Smooth muscle cell of the brain vasculature (primary cell): ENCODE results near the gene NIPSNAP3A.
"Not testable (repeated sequence)": the region's sequence is repeated elsewhere in the genome, so short reads cannot be mapped to it uniquely, and the experiment has no call there.

Experiments
- DNase-seq: peaks from one replicate; pipeline ENCODE4 v3.0.0-alpha.2; 2012; ENCODE audit warnings: low read depth, low spot score

NIPSNAP3A gene

GRCh38 chr9:104747565-104748358, at the start of gene NIPSNAP3A:
Gene NIPSNAP3A (plus strand): TSS chr9:104747683. CDS start chr9:104747793, 110 bp downstream.
- DNase-seq = peak; percentile 44

GRCh38 chr9:104700306-104700705, 47.2 kb upstream of the NIPSNAP3A start:
- DNase-seq = no peak

DNA sequence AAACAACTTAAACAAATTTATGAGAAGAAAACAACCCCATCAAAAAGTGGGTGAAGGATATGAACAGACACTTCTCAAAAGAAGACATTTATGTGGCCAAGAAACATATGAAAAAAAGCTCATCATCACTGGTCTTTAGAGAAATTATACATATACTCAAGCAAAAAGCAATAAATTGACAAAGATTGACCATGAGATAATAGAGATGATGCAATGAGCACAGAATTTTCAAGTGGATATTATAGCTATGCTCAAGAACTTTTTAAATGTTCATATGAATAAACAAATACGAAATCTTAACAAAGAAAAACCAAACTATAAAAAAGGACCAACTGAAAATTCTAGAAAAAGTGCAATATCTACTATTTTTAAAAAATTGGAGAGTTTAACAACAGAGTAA, 38.7 kb upstream of the NIPSNAP3A start:
- DNase-seq = not testable (repeated sequence)

- DNase-seq = no peak
Observed at GRCh38 chr9:104711604-104712003, 35.9 kb upstream of the NIPSNAP3A start.

- DNase-seq = no peak
Observed at GRCh38 chr9:104725014-104725413, 22.5 kb upstream of the NIPSNAP3A start.

- no peak for DNase-seq
Observed at GRCh38 chr9:104738452-104738851, 9.0 kb upstream of the NIPSNAP3A start.

DNA sequence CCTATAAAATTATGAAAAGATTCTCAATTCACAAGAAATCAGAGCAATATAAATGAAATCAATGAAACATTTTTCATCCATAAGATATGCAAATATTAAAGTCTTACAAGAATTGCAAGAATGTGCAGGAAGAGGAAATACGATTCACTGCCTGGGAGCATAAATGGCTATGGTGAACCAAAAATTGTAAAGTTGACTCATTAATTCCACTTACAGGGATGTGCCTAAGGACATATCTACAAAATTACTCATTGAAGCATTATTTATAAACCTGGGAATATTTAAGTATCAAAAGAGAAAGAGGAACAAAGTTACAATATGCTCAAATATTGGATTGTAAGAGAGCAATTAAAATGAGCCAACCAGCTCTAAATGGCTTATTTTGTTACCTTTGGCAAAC, 6.9 kb upstream of the NIPSNAP3A start:
- no peak for DNase-seq

DNA sequence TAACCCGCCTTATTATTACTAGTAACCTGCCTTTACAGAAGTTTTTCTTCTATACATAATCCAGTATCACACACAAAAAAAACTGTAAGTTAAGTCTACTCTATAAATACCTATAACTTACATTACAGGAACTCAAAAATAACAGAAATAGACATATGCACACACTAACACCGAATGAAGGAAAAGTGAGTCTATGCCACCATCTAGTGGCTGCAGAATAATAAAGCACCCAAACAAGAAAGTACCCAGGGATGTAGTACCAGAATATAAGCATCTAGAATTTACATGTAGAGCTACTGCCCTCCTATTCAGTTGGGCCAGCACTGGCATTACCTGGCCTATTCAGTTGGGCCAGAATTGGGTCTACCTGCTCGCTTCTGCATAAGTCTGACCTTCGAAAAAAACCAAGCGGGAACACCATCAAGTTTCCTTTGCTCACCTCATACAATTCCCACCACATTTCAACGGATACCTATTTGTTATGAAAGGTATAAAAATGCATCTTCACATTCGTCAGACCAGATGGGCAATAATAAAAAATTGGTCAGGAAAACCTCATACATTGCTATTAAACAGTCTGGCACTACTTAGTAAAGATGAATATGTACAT, 4.0 kb upstream of the NIPSNAP3A start:
- DNase-seq = peak; percentile 47

- no peak for DNase-seq
Observed at GRCh38 chr9:104745852-104746251, 1.6 kb upstream of the NIPSNAP3A start.

DNA sequence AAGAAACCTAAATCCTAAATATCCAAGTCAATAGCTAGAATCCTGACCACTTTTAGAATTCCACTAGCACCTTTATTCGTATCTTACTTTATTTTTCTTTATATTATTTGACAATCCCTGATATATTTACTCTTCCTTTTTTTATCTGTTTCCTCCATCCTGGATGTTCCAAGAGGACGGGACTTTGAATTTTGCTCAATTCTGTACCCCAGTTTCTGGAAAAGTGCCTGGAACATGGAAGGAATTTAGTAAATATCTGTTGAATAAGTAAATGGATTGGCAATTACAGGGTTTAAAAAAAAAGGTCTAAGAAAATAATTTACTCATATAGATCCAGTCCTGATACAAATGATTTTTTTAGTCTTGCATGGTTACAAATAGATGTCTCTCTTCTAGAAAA, 1.2 kb upstream of the NIPSNAP3A start:
- no peak for DNase-seq

GRCh38 chr9:104746798-104747197, 685 bp upstream of the NIPSNAP3A start:
- DNase-seq = no peak

DNA sequence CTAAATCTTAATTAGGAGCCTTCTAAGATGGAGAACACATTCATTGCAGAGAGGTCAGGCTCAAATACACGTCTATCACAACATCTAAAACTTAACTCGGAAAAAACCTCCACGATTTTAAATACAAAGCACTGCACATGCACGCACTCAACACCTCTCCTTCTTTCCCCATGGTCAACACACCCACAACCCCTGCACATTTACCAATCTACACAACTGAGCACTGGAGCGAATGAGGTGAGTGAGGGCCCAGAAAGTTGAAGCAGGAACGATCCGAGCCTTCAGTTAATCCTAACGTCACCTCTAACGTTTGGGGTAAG, 278 bp upstream of the NIPSNAP3A start:
- DNase-seq = no peak

DNA sequence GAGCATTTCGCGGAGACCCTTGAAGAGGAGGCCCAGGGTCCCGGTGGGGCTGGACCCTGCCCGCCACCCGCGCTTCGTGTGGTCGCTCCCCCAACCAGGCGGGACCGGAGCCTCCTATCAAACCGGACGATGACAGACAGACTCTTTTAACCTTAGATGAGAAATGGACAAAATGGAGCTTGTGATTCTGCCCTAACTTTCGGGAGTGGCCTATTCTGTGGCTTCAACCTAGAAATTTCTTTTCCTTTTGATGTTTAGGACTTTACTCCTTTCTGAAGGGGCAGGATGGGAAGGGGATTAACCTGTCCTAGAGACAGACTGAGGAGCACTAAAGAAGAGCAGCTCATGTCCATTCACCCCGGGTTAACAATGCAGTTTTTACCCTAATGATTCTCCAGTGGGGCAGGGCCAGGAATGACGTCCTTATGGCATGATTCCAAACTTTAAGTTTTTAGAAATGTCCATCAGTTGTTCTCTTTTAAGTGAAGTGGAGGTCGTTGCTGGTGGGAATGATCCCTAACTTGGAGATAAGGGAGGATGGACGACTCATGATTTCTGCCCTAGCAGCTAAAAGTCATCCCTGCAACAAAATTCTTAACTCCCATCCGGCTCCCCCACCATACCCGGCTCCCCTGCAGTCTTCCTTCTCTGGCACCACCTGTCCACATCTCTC, 1.0 kb downstream of the NIPSNAP3A start:
- DNase-seq = no peak

- DNase-seq = no peak
Observed at GRCh38 chr9:104750185-104750767, 2.8 kb downstream of the NIPSNAP3A start.

GRCh38 chr9:104758974-104759373, 11.5 kb downstream of the NIPSNAP3A start:
- no peak for DNase-seq

GRCh38 chr9:104765138-104765537, 17.7 kb downstream of the NIPSNAP3A start:
- DNase-seq = no peak

- DNase-seq = no peak
Observed at GRCh38 chr9:104766025-104766424, 18.5 kb downstream of the NIPSNAP3A start.

DNA sequence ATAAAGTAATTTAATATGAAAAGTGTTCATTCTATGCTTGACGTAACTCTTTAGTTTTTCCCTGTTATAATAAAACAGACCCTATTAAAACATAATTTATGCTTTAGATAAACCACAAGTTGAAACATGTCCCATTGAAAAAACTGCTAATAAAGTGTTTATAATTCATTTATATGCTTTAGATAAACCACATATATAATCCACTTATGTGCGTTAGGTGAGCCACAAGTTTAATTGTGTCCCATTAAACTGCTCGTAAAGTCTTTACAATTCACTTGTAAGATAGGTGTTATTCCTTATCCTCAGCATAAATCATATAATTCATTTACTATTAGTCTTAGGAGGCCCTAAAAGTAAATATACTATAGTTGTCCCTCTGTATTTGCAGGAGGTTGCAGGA, 20.0 kb downstream of the NIPSNAP3A start:
- no peak for DNase-seq

DNA sequence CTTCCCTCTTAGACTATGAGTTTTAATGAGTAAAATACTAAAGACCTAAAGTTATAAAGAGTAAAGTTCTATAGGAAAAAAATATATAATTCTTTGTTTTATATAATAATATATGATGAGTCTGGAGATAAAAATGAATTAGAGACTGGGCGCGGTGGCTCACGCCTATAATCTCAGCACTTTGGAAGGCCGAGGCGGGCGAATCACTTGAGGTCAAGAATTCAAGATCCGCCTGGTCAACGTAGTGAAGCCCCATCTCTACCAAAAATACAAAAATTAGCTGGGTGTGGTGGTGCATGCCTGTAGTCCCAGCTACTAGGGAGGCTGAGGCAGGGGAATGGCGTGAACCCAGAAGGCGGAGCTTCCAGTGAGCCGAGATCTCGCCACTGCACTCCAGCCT, 21.5 kb downstream of the NIPSNAP3A start:
- not testable (repeated sequence) for DNase-seq

- DNase-seq = no peak
Observed at GRCh38 chr9:104769655-104770054, 22.2 kb downstream of the NIPSNAP3A start.

DNA sequence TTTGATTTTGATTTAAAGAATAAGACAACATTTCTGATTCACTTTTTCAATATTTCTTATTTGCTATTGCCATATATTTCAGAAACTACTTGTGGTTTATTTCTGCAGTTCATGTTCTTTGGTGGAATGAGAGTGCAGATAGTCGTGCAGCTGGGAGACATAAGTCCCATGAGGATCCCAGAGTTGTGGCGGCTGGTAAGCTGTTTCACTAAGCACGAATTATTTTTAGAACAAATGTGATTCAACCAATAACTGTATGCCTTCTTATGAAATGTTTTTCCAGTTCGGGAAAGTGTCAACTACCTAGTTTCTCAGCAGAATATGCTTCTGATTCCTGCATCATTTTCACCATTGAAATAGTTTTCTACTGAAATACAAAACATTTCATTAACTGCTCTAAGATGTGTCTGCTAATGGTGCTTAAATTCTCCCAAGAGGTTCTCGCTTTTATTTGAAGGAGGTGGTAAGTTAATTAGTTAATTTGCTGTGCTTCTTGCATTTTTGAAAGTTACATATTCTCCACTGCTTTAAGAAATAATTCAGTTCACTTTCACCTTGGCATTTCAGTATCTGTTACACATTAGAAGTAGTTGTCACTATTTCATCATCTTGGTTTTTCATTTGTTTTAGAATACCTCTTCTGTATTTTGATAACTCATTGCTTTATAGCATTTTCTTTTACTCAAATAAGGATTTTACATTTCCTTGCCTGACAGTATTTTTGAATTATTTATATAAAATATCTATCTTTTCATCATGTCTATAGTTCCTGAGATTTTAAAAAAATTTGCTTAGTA, 25.4 kb downstream of the NIPSNAP3A start:
- no peak for DNase-seq

GRCh38 chr9:104774132-104774531, 26.6 kb downstream of the NIPSNAP3A start:
- DNase-seq = no peak
